ENCODE results near the gene FATE1.

The FATE1 gene

GRCh38 chrX:151704041-151704663 lies 11.7 kb upstream of the FATE1 start:
- no peak for DNase-seq

GRCh38 chrX:151708821-151709220 lies 7.0 kb upstream of the FATE1 start:
- DNase-seq = no peak

DNA sequence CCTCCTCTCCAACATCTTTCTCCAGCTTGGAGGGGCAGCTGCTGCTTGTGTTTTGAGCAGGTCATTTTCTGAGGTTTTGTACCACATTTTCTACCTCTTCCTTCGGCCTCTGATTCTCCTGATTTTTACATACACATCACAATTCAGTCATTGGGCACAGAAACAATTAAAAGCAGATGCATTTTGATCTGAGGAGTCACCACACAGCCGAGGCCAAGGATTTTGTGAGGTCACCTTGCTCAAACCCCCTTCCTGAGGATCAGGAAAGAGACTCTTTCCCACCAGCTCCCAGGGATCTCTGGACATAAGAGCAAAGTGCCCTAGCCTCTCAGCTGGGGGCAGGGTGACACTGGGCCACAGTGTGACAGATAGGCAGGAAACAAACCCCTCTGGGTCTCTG lies 5.4 kb upstream of the FATE1 start:
- DNase-seq = no peak

GRCh38 chrX:151711154-151711553 lies 4.7 kb upstream of the FATE1 start:
- no peak for DNase-seq

- DNase-seq = peak; percentile 68
These were observed 4.0 kb upstream of the FATE1 start for GRCh38 chrX:151711787-151712186.

DNA sequence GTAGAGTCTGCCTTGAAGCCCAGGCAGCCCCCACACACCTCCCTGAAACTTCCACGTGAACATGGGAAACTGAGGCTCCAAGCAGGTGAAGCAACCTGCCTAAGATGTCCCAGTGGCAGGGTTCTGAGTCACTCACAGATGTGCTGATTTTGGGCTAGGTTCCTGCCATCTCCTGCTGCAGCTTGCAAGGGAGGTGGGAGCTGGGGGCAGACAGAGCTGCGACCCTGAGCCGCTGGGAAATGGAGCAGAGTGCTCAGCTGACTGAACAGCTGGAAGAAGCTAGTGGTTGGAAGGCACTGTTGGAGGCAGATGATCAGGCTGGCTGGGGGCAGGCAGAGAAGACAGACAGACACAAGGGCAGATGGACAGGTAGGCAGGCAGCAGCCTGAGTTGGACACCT lies 3.6 kb upstream of the FATE1 start:
- DNase-seq = no peak

DNA sequence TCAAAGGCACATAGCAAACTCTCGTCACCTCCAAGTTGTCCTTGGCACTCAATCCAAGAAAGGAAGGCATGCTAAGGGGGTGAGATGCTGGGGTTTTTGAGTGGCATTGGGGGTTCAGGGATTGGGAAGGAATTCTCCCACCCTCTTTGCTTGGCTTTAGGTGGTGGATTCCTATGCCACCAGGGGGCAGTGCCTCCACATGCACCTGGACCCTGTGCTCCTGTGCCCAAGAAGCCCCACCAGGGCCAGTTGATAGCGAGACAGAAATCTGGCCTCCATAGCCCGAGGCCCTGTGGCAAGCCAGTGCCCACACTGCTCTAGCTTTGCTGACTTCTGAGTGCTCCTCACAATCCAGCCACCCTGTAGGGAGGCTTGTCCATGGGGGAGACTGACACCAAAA lies 2.0 kb upstream of the FATE1 start:
- no peak for DNase-seq

- DNase-seq = no peak
These were observed 1.5 kb upstream of the FATE1 start for GRCh38 chrX:151714362-151714761.

GRCh38 chrX:151722241-151722846 lies 6.5 kb downstream of the FATE1 start:
- no peak for DNase-seq

GRCh38 chrX:151723156-151723760 lies 7.4 kb downstream of the FATE1 start:
- DNase-seq = no peak

- no peak for DNase-seq
These were observed 8.9 kb downstream of the FATE1 start for GRCh38 chrX:151724563-151725337.

DNA sequence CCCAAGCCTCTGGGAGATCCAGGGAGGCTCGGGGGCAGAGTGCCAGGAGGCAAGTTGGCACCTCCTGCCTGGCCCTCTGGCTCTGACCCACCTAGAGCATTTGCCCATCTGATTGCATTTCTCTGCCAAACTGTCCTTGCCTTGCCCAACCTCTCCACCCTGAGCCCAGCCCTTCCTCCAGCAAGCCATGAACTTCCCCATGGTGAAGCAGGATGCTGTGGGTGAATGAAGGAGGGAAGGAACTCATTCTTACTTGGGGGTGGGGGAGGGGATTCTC lies 9.4 kb downstream of the FATE1 start:
- DNase-seq = no peak

DNA sequence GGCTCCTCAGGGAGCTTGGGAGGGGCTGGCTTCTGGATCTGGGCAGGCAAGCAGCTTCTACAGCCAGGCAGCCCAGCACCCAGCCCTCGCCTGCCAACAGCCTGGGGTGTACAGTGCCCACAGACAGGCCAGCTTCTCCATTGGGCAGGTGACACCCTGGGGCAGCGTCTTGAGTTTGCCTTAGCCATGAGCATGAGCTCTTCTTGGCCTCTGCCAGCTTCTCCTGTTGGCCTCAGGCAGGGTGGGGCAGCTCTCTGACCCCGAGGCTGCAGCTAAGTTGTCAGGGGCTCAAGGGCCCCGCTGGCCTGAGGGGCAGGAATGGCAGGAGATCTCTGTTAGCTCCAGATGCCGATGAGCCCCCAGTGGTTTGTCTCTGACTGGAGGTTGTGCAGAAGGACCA lies 10.9 kb downstream of the FATE1 start:
- DNase-seq = no peak

- DNase-seq = no peak
These were observed 11.5 kb downstream of the FATE1 start for GRCh38 chrX:151727346-151727745.

DNA sequence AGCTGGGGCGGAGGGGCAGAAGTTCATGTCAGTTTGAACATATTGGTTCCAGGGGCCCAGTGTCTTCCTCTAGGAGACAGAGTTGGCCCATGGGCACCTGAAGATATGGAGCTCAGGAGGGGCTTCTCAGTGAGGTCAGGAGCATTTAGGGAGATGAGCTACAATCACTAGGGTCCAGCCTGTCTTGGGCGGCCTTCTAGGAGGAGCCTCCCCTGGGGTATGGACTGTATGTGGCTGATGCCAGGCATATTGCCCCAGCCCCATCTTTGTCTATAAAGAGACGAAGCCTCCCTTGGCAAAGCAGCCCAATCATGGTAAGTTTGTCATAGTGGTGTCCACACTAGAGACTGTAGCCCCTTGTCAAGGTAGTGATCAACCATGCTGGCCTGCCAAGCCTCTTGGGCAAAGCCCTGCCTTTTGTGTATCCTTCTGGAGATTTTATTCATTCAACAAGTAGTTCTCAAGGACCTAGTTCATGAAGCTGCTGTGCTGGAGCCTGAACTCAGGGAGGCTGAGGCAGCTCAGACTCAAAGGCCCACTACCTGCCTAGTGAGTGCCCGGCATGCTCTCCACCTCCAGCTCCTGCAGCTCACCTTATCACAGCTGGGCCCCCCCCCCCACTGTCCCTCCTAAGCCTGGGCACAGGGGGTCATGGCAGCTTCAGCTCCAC lies 13.4 kb downstream of the FATE1 start:
- no peak for DNase-seq

GRCh38 chrX:151734446-151734845 lies 18.6 kb downstream of the FATE1 start, which contains the start of gene CNGA2:
TSS of gene CNGA2 (plus strand) at chrX:151734746. CDS start at chrX:151738484, 3,738 bp downstream.
- DNase-seq = no peak

GRCh38 chrX:151735219-151735618 lies 19.4 kb downstream of the FATE1 start:
- no peak for DNase-seq

GRCh38 chrX:151736685-151737084 lies 20.9 kb downstream of the FATE1 start:
- no peak for DNase-seq

- DNase-seq = no peak
These were observed 21.7 kb downstream of the FATE1 start for GRCh38 chrX:151737494-151737893.

GRCh38 chrX:151738751-151739150 lies 22.9 kb downstream of the FATE1 start:
- no peak for DNase-seq

GRCh38 chrX:151741606-151742005 lies 25.8 kb downstream of the FATE1 start:
- DNase-seq = no peak

DNA sequence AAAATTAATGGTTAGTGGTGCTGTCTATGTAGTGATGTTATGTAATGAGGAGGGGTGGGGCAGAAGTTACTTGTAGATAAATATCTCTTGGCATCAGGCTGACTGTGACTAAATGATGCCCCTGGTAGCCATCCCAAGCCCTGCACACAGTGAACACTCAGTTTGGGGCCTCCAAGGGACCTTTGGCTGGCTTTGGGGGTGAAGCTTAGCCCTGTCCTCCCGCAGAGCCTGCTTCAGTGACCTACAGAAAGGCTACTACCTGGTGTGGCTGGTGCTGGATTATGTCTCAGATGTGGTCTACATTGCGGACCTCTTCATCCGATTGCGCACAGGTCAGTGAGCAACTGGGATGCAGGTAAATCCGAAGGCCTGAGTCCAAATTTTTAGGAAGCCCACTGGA lies 26.5 kb downstream of the FATE1 start:
- DNase-seq = no peak

DNA sequence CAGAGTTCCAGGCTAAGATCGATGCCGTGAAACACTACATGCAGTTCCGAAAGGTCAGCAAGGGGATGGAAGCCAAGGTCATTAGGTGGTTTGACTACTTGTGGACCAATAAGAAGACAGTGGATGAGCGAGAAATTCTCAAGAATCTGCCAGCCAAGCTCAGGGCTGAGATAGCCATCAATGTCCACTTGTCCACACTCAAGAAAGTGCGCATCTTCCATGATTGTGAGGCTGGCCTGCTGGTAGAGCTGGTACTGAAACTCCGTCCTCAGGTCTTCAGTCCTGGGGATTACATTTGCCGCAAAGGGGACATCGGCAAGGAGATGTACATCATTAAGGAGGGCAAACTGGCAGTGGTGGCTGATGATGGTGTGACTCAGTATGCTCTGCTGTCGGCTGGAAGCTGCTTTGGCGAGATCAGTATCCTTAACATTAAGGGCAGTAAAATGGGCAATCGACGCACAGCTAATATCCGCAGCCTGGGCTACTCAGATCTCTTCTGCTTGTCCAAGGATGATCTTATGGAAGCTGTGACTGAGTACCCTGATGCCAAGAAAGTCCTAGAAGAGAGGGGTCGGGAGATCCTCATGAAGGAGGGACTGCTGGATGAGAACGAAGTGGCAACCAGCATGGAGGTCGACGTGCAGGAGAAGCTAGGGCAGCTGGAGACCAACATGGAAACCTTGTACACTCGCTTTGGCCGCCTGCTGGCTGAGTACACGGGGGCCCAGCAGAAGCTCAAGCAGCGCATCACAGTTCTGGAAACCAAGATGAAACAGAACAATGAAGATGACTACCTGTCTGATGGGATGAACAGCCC lies 28.0 kb downstream of the FATE1 start:
- no peak for DNase-seq

All from NCI-H2029 (cell line).